ENCODE measurements around the gene LRRIQ3.
"Not testable (repeated sequence)": the region's sequence is repeated elsewhere in the genome, so short reads cannot be mapped to it uniquely, and the experiment has no call there.

Gene LRRIQ3, protein sequence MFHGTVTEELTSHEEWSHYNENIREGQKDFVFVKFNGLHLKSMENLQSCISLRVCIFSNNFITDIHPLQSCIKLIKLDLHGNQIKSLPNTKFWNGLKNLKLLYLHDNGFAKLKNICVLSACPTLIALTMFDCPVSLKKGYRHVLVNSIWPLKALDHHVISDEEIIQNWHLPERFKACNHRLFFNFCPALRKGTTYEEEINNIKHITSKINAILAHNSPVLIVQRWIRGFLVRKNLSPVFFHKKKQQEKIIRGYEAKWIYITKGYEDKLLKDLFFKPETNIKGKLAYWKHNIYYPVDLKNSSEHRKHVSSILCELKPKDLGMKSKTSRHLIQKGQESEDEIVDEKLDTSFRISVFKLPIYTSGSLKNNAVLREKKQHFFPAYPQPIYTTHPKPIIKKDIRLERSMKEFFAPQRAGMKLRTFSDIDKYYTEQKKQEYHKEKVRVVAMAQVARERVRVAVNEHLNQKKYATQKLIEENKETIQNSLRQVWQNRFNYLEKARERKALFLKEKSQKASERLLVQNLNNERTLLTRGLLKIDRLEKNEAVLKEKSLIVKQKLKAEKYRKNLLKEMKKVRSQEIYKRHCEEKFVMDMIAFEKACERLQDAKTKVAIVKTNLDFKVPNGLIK

GRCh38 chr1:74197657-74198552, at the start of gene LRRIQ3, which contains the start of gene FPGT:
LRRIQ3 (minus strand) TSS chr1:74198176; CDS start chr1:74183684, 14,492 bp downstream.
FPGT (plus strand) TSS chr1:74198242; CDS start chr1:74198279, 37 bp downstream.
- DNase-seq (ENCODE audit: low read depth in 1 of 2, low spot score in 1 of 2): peak; percentile 92 to 93

DNA sequence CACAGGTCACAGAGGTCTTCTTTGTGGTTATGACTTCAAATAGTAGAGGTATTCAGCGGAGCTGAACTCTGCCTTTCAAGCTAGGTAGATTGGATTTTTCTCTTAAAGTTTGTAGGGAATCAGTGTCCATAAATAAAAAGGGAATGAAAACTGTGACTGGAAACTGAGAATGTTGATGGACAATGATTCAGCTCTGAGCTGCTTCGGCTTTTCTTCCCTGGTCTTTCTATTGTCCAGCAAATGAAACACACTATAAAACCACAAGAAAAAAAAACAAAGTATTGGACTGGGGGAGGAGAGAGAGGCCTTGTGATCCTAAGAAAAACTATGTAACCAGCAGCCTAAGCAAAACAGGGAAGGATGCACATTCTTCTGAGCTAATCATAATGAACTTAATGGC, 48.3 kb upstream of the LRRIQ3 start:
- no peak for DNase-seq (ENCODE audit: low read depth in 1 of 2, low spot score in 1 of 2)

GRCh38 chr1:74245168-74245772, 47.3 kb upstream of the LRRIQ3 start:
- DNase-seq (ENCODE audit: low read depth in 1 of 2, low spot score in 1 of 2): no peak

DNA sequence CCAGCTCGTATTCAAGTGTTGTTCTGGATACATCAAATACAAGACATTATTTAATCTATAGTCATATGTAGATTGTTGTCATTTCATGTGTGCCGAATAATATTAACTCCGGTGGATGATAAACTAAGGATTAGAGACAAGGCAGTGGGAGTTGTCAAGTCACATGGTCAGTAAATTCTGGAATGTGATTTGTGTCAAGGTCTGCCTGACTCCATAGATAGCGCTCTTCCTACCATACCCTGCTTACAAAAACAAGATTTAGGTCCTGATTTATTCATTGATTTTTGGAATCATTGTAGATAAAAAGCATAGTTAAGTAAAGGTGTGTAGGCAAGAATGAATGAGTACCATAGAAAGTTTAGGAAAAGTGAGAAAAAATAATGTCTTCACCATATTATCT, 39.8 kb upstream of the LRRIQ3 start:
- no peak for DNase-seq (ENCODE audit: low read depth in 1 of 2, low spot score in 1 of 2)

- DNase-seq (ENCODE audit: low read depth in 1 of 2, low spot score in 1 of 2): no peak
Measured at GRCh38 chr1:74237035-74237434, 39.1 kb upstream of the LRRIQ3 start.

DNA sequence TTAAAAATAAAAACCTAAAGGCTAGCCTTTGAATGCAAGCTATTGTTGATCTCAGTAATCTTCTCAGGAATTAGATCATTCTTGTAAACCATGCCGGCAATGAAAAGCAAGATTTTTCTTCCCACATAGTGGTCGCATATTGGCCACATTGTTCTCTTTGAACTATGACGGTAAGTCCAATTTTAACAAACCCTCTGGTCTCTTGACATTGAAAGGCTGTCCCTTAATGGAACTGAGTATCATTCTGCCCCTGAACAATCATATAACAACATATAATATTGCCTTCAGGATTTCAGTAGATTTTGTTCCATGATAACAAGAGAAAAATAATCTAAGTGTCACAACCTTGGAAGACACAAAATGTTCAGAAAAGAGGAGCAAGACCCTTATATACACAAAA, 38.5 kb upstream of the LRRIQ3 start:
- no peak for DNase-seq (ENCODE audit: low read depth in 1 of 2, low spot score in 1 of 2)

GRCh38 chr1:74235153-74235552, 37.2 kb upstream of the LRRIQ3 start, which contains the start of gene TNNI3K:
TNNI3K (plus strand) TSS chr1:74235387; CDS start chr1:74235452, 65 bp downstream.
- no peak for DNase-seq (ENCODE audit: low read depth in 1 of 2, low spot score in 1 of 2)

DNA sequence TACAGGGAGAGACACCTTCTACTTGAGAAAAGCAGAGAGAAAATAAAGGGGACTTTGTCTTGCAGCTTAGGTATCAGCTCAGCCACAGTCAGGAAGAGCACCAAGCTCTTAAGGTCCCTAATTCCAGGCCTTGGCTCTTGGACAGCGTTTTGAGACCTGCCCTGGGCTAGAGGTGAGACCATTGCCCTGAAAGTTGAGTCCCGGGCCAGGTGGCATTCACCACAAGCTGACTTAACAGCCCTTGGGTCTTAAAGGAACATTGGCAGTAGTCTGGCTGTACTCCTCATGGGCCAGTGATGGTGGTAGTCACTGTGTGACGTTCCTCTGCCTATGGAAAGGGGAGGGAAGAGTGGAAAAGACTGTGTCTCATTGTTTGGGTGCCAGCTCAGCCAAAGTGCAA, 25.5 kb upstream of the LRRIQ3 start:
- no peak for DNase-seq (ENCODE audit: low read depth in 1 of 2, low spot score in 1 of 2)

GRCh38 chr1:74222701-74223100, 24.7 kb upstream of the LRRIQ3 start:
- no peak for DNase-seq (ENCODE audit: low read depth in 1 of 2, low spot score in 1 of 2)

DNA sequence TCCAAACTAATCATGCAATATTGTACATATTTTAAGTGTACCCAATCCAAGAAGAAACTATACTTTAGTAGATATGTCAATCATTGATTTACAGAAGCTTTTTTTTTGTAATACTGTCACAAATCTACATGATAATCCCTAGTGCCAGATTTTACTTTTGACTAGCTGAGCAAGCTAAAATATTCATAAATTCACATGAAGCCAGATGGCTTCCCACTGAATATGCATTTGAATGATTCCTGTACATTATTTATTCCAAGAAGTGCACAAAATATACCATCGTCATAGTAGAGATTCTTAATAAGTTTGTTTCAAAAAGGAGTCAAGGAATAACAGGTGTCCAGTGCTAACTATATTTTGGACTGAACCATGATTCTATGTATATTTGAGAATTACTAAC, 17.3 kb upstream of the LRRIQ3 start:
- no peak for DNase-seq (ENCODE audit: low read depth in 1 of 2, low spot score in 1 of 2)

DNA sequence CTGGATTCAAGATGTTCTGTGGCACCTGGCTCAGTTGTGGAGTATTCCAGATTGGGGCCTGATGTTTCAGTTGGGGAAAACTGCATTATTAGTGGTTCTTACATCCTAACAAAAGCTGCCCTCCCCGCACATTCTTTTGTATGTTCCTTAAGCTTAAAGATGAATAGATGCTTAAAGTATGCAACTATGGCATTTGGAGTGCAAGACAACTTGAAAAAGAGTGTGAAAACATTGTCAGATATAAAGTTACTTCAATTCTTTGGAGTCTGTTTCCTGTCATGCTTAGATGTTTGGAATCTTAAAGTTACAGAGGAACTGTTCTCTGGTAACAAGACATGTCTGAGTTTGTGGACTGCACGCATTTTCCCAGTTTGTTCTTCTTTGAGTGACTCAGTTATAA, 7.3 kb upstream of the LRRIQ3 start:
- no peak for DNase-seq (ENCODE audit: low read depth in 1 of 2, low spot score in 1 of 2)

GRCh38 chr1:74199504-74199903, 1.5 kb upstream of the LRRIQ3 start:
- no peak for DNase-seq (ENCODE audit: low read depth in 1 of 2, low spot score in 1 of 2)

DNA sequence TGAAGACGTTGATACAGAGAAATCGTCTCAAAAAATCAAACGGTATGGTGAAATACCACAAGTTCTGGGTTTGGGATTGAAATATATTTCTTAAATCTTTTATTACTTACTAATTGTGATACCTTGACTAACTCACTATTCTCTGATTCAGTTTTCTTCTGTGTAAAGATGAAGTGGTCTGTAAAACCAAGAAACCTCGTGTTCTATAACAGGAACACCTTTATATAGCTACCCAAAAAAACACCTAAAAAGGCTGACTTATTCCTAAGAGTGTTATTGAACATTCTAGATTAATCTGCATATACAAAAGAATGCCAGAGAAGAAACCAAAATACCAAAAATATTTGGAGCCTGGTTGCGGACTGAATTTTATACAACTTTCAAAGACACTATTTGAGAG, 721 bp downstream of the LRRIQ3 start:
- DNase-seq (ENCODE audit: low read depth in 1 of 2, low spot score in 1 of 2): no peak

- no peak for DNase-seq (ENCODE audit: low read depth in 1 of 2, low spot score in 1 of 2)
Measured at GRCh38 chr1:74195339-74195738, 2.6 kb downstream of the LRRIQ3 start.

DNA sequence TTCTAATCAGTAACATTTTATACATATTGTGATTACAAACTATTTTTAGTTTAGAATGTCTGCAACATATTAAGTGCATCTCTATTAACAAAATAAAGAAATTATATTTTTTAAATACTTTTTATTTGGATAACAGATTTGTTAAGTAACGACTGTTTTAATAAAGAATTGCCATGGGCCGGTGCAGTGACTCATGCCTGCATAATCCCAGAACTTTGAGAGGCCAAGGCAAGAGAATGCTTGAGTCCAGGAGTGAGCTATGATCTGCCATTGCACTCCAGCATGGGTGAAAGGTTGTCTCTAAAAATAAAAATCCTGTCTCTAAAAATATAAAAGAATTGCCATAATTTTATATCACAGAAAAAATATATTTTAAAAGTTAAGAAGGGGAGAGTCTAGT, 4.1 kb downstream of the LRRIQ3 start:
- DNase-seq (ENCODE audit: low read depth in 1 of 2, low spot score in 1 of 2): no peak

- no peak for DNase-seq (ENCODE audit: low read depth in 1 of 2, low spot score in 1 of 2)
Measured at GRCh38 chr1:74180490-74180889, 17.5 kb downstream of the LRRIQ3 start.

DNA sequence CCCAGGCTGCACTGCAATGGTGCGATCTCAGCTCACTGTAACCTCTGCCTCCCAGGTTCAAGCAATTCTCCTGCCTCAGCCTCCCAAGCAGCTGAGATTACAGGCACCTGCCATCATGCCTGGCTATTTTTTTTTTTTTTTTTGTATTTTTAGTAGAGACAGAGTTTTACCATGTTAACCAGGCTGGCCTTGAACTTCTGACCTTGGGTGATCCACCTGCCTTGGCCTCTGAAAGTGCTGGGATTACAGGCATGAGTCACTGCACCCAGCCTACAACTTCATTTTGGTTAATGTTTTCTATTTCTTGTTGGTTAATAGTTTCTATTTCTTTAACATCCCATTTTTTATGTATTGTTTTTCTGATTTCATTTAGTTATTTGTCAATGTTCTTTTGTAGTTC, 23.6 kb downstream of the LRRIQ3 start:
- not testable (repeated sequence) for DNase-seq (ENCODE audit: low read depth in 1 of 2, low spot score in 1 of 2)

DNA sequence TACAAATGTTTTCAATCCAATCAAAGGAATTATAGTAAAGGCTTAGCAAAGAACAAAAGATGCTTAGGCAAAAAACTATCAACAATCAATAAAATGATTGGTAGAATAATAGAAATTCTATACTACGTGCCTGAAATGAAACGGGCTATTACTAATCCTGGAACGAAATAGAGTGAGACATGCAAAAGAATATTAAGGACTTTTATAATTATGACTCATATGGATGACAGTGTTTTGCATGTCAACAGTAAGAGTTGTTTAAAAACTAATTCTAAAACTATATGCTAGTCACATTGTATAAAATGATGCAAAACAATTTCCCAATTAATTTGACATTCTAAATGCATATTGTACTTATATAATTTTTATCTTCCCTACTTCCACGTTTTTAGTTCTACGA, 35.6 kb downstream of the LRRIQ3 start:
- no peak for DNase-seq (ENCODE audit: low read depth in 1 of 2, low spot score in 1 of 2)

DNA sequence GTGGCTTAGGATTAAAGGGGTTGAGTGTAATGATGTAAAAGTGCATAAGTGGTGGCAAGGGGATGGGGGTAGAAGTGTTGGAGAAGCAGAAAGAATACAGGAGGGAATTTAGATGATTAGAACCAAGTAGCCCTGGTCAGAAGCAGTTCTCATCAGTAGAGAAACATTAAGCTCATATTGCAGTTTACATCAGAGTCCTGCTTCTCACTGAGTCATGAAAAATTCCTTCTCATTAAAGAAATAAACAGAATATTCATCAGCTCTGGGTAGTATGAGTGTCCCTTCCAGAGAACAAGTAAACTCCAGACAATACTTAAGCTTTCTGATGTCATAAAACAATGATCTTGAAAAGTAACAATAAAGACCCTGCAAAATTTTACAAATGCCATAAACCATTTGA, 36.5 kb downstream of the LRRIQ3 start:
- DNase-seq (ENCODE audit: low read depth in 1 of 2, low spot score in 1 of 2): no peak

DNA sequence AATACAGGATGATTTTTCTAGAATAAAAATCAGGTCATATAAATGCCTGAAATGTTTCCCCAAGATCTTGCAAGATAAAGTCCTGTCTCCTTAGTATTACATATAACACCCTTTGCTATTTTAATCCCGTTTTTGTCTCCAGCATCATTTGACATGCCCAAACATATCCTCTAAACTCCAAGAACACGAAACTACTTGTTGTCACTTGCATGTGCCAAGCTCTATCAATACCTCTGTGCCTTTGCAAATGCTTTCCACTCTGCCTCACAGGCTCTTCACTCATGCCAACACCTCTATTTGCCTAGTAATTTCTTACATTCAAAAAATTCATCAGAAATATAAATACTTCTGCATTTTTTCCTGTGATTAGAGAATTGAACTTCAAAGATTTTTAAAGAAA, 37.9 kb downstream of the LRRIQ3 start:
- no peak for DNase-seq (ENCODE audit: low read depth in 1 of 2, low spot score in 1 of 2)

DNA sequence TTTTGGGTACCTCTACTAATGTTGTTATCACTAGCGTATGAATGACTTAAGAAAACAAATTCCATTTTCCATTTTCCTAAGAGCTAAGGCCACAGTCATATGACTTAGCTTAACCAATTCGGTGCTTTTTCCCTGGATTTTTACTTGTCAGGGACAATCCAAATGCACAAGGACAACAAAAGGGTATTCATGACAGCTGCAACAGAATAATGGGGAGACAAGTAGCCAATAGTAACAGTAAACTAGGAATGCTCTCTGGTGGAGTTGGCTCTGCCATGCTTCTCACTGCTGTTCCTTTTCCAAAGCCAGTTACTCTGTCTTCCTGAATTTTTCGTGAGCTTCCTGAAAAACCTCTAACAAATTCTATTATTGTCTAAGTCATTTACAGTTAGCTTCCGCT, 52.9 kb downstream of the LRRIQ3 start:
- DNase-seq (ENCODE audit: low read depth in 1 of 2, low spot score in 1 of 2): no peak
